KMS-11 (cell line): ENCODE data around the gene PTGFRN.

Experiments used
- H2AFZ ChIP-seq: fragments of 200-600 bp; sonication (generic); 2 replicates; pipeline ENCODE4 v1.6.1; 2016; ENCODE audit warnings: antibody characterized with exemption, mixed run types, low read depth
- H3K27ac ChIP-seq: fragments of 200-600 bp; sonication (generic); 2 replicates; pipeline ENCODE4 v1.6.1; 2016; ENCODE audit warnings: mild to moderate bottlenecking, mixed run types
- H3K27me3 ChIP-seq: fragments of 200-600 bp; sonication (generic); 2 replicates; pipeline ENCODE4 v1.6.1; 2017; ENCODE audit warnings: mild to moderate bottlenecking, low read depth, mixed run types, moderate library complexity; ENCODE audit not compliant: insufficient read depth
- H3K36me3 ChIP-seq: fragments of 200-600 bp; sonication (generic); 2 replicates; pipeline ENCODE4 v1.6.1; 2017; ENCODE audit warnings: mild to moderate bottlenecking, mixed run types; ENCODE audit not compliant: insufficient read depth
- H3K4me1 ChIP-seq: fragments of 200-600 bp; sonication (generic); 2 replicates; pipeline ENCODE4 v1.6.1; 2016; ENCODE audit warnings: mild to moderate bottlenecking, low read depth, mixed run types; ENCODE audit not compliant: poor library complexity, severe bottlenecking
- H3K4me2 ChIP-seq: fragments of 200-600 bp; sonication (generic); 2 replicates; pipeline ENCODE4 v1.7.0; 2016; ENCODE audit warnings: mild to moderate bottlenecking, mixed run types
- H3K4me3 ChIP-seq: fragments of 200-600 bp; sonication (generic); IDR thresholded peaks from 2 replicates; pipeline ENCODE4 v1.6.1; 2017; ENCODE audit warnings: low read depth, low read length, mixed read lengths; ENCODE audit not compliant: insufficient read depth
- H3K79me2 ChIP-seq: fragments of 200-600 bp; sonication (generic); 2 replicates; pipeline ENCODE4 v1.6.1; 2016; ENCODE audit warnings: low read depth, mixed run types; ENCODE audit not compliant: insufficient read depth
- H3K9ac ChIP-seq: fragments of 200-600 bp; sonication (generic); 2 replicates; pipeline ENCODE4 v1.6.1; 2016; ENCODE audit warnings: mild to moderate bottlenecking, mixed run types
- H4K20me1 ChIP-seq: fragments of 200-600 bp; sonication (generic); 2 replicates; pipeline ENCODE4 v1.6.1; 2016; ENCODE audit warnings: mild to moderate bottlenecking, mixed run types; ENCODE audit not compliant: insufficient read depth
- CTCF ChIP-seq: fragments of 200-600 bp; sonication (generic); conservative IDR thresholded peaks from 2 replicates; pipeline ENCODE4 v1.6.1; 2017; ENCODE audit warnings: low read depth, mild to moderate bottlenecking, antibody characterized with exemption, low read length, moderate library complexity, mixed read lengths

Gene PTGFRN

GRCh38 chr1:116918714-116919357 is 9.1 kb downstream of the PTGFRN start:
- Histone ChIP-seq H3K9ac (no peak overlapping the region), H3K27ac (no peak overlapping the region), H3K4me2 (no peak overlapping the region), H3K36me3 (no peaks in the 10 kb centered on the region), H2AFZ (no peak overlapping the region), H3K79me2 (no peaks in the 10 kb centered on the region), H3K4me3 (no peak overlapping the region), H3K4me1 (no peaks in the 10 kb centered on the region), H3K27me3 (no peaks in the 10 kb centered on the region), H4K20me1 (no peaks in the 10 kb centered on the region)
- TF ChIP-seq CTCF, result no peak

GRCh38 chr1:116919802-116920201 is 10.1 kb downstream of the PTGFRN start:
- no peak for TF ChIP-seq CTCF
- Histone ChIP-seq H4K20me1 (no peaks in the 10 kb centered on the region), H3K36me3 (no peaks in the 10 kb centered on the region), H3K4me3 (no peak overlapping the region), H3K4me1 (no peaks in the 10 kb centered on the region), H3K79me2 (no peaks in the 10 kb centered on the region), H3K27me3 (no peaks in the 10 kb centered on the region), H3K9ac (no peak overlapping the region), H3K27ac (no peak overlapping the region), H2AFZ (no peak overlapping the region), H3K4me2 (no peak overlapping the region)

- H3K79me2 ChIP-seq, result no peaks in the 10 kb centered on the region
- H3K36me3 ChIP-seq, result no peaks in the 10 kb centered on the region
- H3K4me3 ChIP-seq, result no peak overlapping the region
- H3K4me1 ChIP-seq, result no peaks in the 10 kb centered on the region
- TF ChIP-seq CTCF, result no peak
- H4K20me1 ChIP-seq, result no peaks in the 10 kb centered on the region
- H3K27me3 ChIP-seq, result no peaks in the 10 kb centered on the region
- no peak overlapping the region for H3K27ac ChIP-seq
- H3K9ac ChIP-seq, result no peak overlapping the region
- no peak overlapping the region for H2AFZ ChIP-seq
- no peak overlapping the region for H3K4me2 ChIP-seq
These were observed 10.5 kb downstream of the PTGFRN start for GRCh38 chr1:116920211-116920610.

- TF ChIP-seq CTCF, result no peak
- no peaks in the 10 kb centered on the region for H3K4me1 ChIP-seq
- H2AFZ ChIP-seq, result no peak overlapping the region
- H4K20me1 ChIP-seq, result no peaks in the 10 kb centered on the region
- H3K79me2 ChIP-seq, result no peaks in the 10 kb centered on the region
- H3K27me3 ChIP-seq, result no peaks in the 10 kb centered on the region
- H3K4me2 ChIP-seq, result no peak overlapping the region
- no peak overlapping the region for H3K27ac ChIP-seq
- H3K36me3 ChIP-seq, result no peaks in the 10 kb centered on the region
- H3K4me3 ChIP-seq, result no peak overlapping the region
- H3K9ac ChIP-seq, result no peak overlapping the region
These were observed 11.7 kb downstream of the PTGFRN start for GRCh38 chr1:116921301-116921885.
